ENCODE measurements around the gene MEPCE.

The MEPCE gene

DNA sequence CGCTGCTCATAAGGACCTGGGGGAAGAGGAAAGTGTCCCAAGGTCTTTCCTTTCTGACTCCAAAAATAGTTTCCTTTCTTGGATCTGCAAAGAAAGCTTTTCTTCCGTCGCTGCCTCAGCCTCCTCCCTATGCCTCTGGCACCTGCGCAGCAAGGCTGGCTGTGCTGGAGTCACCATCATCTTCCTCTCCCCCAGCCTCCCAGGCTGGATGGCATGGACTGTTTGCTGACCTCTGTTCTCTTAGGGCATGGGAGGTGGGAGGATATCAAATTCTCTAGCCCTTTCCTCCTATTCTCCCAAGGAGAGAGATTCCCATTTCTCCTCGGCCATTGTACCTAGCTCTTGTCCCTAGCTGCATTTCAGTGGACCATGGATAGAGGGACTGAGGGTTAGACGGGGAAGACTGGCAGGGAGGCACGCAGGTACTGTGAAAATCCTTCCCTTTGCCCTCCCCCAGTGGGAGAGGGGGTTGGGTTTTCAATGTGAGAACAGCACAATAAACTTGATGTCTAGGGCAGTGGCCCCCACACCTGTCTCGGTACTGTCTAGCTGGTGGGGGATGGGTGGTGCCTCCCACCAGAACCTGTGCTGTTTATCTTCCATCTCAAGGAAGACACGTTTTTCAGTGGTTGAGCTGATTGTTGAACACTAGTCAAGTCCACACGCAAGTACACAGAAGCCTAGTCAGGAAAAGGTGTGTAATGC lies 4.1 kb downstream of the MEPCE start:
- Histone ChIP-seq H3K9ac (ENCODE audit: low read length) (peak overlapping the region; percentile 96), H3K27me3 (ENCODE audit: low read length) (no peaks in the 10 kb centered on the region), H3K4me2 (ENCODE audit: low read depth, low read length, poor library complexity, severe bottlenecking) (peak overlapping the region; percentile 90), H2AFZ (ENCODE audit: low read depth, low read length, severe bottlenecking) (no peak overlapping the region), H3K27ac (ENCODE audit: low read depth, low read length) (peak overlapping the region; percentile 89), H3K9me2 (replicated peaks; ENCODE audit: insufficient read depth, low read length) (no peaks in the 10 kb centered on the region), H3K36me3 (ENCODE audit: low read length) (no peaks in the 10 kb centered on the region), H3K4me3 (ENCODE audit: insufficient read depth, low read length, poor library complexity, severe bottlenecking) (no peak overlapping the region), H3K9me3 (ENCODE audit: insufficient read depth, low read length) (no peaks in the 10 kb centered on the region), H4K20me1 (ENCODE audit: low read depth, low read length) (no peaks in the 10 kb centered on the region), H3F3A (ENCODE audit: insufficient read depth) (peaks cover 72% of the 10 kb centered on the region), H3K79me2 (ENCODE audit: insufficient read depth, low read length) (peaks cover 41% of the 10 kb centered on the region)
- TF ChIP-seq, protein P1, sequence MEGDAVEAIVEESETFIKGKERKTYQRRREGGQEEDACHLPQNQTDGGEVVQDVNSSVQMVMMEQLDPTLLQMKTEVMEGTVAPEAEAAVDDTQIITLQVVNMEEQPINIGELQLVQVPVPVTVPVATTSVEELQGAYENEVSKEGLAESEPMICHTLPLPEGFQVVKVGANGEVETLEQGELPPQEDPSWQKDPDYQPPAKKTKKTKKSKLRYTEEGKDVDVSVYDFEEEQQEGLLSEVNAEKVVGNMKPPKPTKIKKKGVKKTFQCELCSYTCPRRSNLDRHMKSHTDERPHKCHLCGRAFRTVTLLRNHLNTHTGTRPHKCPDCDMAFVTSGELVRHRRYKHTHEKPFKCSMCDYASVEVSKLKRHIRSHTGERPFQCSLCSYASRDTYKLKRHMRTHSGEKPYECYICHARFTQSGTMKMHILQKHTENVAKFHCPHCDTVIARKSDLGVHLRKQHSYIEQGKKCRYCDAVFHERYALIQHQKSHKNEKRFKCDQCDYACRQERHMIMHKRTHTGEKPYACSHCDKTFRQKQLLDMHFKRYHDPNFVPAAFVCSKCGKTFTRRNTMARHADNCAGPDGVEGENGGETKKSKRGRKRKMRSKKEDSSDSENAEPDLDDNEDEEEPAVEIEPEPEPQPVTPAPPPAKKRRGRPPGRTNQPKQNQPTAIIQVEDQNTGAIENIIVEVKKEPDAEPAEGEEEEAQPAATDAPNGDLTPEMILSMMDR (IDR thresholded peaks at IDR 0.05; ENCODE audit: insufficient read depth, low read length, poor library complexity, severe bottlenecking) = no peak
- TF ChIP-seq EZH2phosphoT487 (conservative IDR thresholded peaks at IDR 0.05; ENCODE audit: low read length) = no peak

DNA sequence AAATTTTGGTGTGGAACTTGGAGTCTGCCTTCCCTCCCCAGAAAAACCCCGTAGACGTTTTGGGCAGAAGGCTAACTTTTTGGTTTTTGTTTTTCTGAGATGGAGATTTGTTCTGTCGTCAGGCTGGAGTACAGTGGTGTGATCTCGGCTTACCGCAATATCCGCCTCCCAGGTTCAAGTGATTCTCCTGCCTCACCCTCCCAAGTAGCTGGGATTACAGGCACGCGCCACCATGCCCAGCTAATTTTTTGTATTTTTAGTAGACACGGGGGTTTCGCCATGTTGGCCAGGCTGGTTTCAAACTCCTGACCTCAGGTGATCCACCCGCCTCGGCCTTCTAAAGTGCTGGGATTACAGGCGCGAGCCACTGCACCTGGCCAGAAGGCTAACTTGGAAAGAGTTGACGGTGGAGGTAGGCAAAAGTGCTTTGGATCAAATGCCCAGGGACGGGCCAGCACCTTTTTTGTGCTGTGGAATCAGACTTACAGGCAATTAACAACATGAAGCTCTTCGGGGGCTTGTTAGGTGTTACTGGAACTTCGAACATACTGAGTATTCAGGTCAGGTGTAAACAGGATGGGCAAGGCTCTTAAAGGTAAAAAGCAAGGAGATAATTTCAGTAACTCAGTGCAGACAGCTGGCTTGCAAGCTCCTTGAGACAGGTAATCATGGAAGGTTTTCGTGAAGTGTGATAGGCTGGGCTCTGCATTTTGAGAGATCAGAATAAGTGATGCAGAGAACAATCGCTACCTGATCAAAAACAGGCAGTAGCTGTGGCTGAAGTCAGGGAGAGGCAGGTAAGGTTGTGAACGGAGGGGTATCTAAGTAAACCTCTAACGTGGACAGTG lies 4.9 kb downstream of the MEPCE start:
- H3K9ac ChIP-seq (ENCODE audit: low read length) = peak overlapping the region; percentile 96
- peak overlapping the region; percentile 95 for H3K4me3 ChIP-seq (ENCODE audit: insufficient read depth, low read length, poor library complexity, severe bottlenecking)
- H3K36me3 ChIP-seq (ENCODE audit: low read length) = no peaks in the 10 kb centered on the region
- H3K9me3 ChIP-seq (ENCODE audit: insufficient read depth, low read length) = no peaks in the 10 kb centered on the region
- peaks cover 41% of the 10 kb centered on the region for H3K79me2 ChIP-seq (ENCODE audit: insufficient read depth, low read length)
- TF ChIP-seq EZH2phosphoT487 (conservative IDR thresholded peaks at IDR 0.05; ENCODE audit: low read length) = no peak
- TF ChIP-seq, protein P1 (IDR thresholded peaks at IDR 0.05; ENCODE audit: insufficient read depth, low read length, poor library complexity, severe bottlenecking) = no peak
- H3K27me3 ChIP-seq (ENCODE audit: low read length) = no peaks in the 10 kb centered on the region
- H3K27ac ChIP-seq (ENCODE audit: low read depth, low read length) = peak overlapping the region; percentile 89
- no peak overlapping the region for H2AFZ ChIP-seq (ENCODE audit: low read depth, low read length, severe bottlenecking)
- H4K20me1 ChIP-seq (ENCODE audit: low read depth, low read length) = no peaks in the 10 kb centered on the region
- peak overlapping the region; percentile 90 for H3K4me2 ChIP-seq (ENCODE audit: low read depth, low read length, poor library complexity, severe bottlenecking)
- peaks cover 72% of the 10 kb centered on the region for H3F3A ChIP-seq (ENCODE audit: insufficient read depth)
- no peaks in the 10 kb centered on the region for H3K9me2 ChIP-seq (replicated peaks; ENCODE audit: insufficient read depth, low read length)

DNA sequence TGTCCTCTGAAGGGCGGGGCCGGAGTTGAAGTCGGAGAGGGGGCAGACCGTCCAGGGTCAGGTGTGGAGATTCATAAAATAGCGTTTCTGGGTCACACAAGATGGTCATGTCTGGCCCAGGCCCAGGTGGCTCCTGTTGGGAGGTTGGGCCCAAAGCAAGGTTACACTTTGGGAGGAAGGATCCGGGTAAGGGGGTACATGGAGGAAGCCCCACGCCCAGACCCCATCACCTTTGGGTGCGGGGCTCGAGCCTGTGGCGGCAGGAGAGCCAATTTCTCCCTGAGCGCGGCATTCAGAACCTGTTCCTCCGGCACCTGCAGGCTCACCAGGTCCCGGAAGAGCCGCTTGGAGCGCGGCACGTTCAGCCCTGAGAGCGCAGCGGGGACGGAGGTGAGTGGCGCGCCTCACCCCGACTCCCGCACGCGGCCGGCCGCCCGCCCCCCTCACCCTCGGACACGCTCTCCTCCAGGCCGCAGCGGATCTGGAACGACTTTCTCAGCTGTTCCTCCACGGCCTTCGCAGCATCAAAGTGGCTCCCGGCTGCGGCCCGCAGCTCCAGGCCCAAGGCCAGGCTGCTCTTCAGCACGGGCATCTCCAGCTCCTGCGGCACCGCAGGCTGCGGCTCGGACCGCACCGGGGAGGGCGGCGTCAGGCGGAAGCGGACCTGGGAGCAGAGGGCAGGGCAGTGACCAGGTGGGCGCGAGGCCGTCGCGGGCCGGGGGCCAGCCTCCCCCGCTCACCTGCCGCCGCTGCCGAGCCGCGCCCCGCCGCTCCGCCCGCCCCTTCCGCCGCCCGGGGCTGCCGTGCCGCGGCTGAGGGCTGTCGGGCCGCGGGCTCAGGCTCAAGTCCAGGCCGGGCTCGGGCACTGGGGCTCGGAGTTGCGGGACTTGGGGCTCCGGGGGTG lies 6.0 kb downstream of the MEPCE start:
- TF ChIP-seq EZH2phosphoT487 (conservative IDR thresholded peaks at IDR 0.05; ENCODE audit: low read length) = no peak
- TF ChIP-seq, protein P1 (IDR thresholded peaks at IDR 0.05; ENCODE audit: insufficient read depth, low read length, poor library complexity, severe bottlenecking) = no peak
- peak overlapping the region; percentile 95 for H3K4me3 ChIP-seq (ENCODE audit: insufficient read depth, low read length, poor library complexity, severe bottlenecking)
- peak overlapping the region; percentile 90 for H3K4me2 ChIP-seq (ENCODE audit: low read depth, low read length, poor library complexity, severe bottlenecking)
- no peaks in the 10 kb centered on the region for H3K27me3 ChIP-seq (ENCODE audit: low read length)
- no peaks in the 10 kb centered on the region for H3K9me2 ChIP-seq (replicated peaks; ENCODE audit: insufficient read depth, low read length)
- peaks cover 32% of the 10 kb centered on the region for H3K79me2 ChIP-seq (ENCODE audit: insufficient read depth, low read length)
- no peak overlapping the region for H2AFZ ChIP-seq (ENCODE audit: low read depth, low read length, severe bottlenecking)
- H4K20me1 ChIP-seq (ENCODE audit: low read depth, low read length) = no peaks in the 10 kb centered on the region
- no peaks in the 10 kb centered on the region for H3K36me3 ChIP-seq (ENCODE audit: low read length)
- H3K9me3 ChIP-seq (ENCODE audit: insufficient read depth, low read length) = no peaks in the 10 kb centered on the region
- H3K9ac ChIP-seq (ENCODE audit: low read length) = peak overlapping the region; percentile 96
- peaks cover 64% of the 10 kb centered on the region for H3F3A ChIP-seq (ENCODE audit: insufficient read depth)
- peak overlapping the region; percentile 89 for H3K27ac ChIP-seq (ENCODE audit: low read depth, low read length)

Data from SU-DHL-6 (cell line).